Stimulated activated CD8-positive, alpha-beta memory T cell treated with anti-CD3 and anti-CD28 coated beads, Interleukin-12 subunit alpha, Interleukin-12 subunit beta, amount 100 ng/mL, for 24 hours (primary cell): Measurements from ENCODE around the gene GID4.

Source experiments
- DNase-seq: peaks from one replicate; pipeline ENCODE4 v3.0.0-alpha.2; 2020; ENCODE audit errors: extremely low read depth

Gene GID4

DNA sequence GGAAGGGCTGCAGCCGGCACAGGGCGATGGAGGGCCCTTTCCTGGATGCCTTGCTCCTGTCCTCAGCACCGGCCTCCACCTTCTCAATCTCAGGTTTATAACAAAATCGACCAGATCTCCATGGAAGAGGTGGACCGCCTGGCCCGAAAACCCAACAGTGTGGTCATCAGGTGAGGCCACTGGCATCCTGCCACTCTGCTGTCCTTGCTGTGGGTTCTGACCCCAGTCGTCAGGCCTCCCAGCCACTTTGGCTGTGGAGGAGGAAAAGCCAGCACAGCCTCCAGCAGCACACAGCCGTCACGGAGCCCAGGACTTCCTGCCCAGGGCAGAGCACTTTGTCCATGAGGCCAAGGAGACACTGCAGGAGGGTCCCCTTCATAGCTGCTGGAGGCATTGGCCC is 62.6 kb downstream of the GID4 start:
- DNase-seq, result no peak

DNA sequence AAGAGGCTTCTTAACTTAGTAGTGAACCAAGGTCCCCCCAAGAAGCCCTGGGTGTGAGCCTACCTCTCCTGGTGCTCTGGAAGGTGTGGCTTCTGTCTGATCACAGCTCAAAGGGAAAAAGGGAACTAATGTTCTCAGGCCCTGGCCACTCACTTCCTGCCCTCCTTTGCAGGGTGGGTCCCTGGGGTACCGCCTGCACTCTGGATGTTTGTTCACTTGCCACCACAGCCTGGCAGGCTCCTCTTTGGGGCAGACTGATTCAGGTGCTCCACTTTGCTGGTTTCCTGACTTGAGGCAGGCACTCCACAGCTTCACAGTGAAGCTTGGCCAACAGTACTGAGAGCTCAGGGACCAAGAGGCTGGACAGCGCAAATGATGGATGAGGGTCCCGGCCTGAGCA is 63.4 kb downstream of the GID4 start:
- DNase-seq, result no peak

- no peak for DNase-seq
Observed at GRCh38 chr17:18105027-18105426, 65.8 kb downstream of the GID4 start.

- DNase-seq, result no peak
Observed at GRCh38 chr17:18105595-18105994, 66.4 kb downstream of the GID4 start.

DNA sequence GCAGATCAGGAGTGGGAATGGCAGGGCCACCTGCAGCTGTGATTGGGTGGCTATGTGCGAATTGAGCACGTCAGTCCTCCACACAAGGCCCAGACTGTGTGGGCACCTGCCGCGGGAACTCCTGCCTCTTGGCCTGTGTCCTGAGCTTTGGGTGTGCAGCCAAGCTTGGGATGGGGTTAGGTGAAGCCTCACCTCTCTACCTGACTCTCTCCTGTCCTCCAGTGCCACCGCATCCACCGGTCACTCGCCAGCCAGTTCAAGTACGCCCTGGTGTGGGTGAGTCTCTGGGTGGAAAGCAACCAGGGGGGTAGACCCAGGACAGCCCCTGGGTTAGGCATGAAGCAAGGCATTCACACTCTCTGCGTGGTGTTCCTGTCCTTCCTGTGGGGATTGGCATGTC is 67.0 kb downstream of the GID4 start:
- no peak for DNase-seq

DNA sequence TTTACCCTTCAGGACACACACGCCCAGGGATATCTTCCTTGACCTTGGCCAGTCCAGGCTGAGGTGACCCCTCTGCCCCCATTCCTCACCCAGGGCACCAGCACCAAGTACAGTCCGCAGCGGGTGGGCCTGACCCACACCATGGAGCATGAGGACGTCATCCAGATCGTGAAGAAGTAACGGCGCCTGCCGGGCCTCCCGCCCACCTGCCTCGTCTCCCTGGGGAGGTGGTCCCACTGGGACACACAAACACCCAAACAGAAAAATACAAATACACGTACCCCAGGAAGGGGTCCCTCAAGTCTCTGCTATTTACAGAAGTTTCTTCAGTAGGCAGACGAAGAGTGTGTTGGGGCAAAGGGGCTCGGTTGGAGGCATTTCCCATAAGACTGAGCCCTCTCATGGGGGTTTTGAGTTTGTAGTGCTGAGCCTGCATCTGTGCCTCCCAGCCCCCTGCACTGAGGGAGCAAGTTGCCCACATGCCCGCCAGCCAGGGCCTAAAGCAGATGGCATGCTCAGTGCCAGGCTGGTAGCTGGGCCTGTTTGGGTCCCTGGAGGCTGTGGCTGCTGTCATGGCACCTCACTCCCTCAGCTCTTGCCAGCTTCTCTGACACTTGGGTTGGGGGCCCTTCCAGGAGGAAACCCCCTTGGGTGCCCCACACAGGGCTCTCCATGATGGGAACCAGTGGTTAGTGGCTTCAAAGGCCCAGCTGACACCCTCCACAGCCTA is 68.0 kb downstream of the GID4 start:
- DNase-seq, result no peak

DNA sequence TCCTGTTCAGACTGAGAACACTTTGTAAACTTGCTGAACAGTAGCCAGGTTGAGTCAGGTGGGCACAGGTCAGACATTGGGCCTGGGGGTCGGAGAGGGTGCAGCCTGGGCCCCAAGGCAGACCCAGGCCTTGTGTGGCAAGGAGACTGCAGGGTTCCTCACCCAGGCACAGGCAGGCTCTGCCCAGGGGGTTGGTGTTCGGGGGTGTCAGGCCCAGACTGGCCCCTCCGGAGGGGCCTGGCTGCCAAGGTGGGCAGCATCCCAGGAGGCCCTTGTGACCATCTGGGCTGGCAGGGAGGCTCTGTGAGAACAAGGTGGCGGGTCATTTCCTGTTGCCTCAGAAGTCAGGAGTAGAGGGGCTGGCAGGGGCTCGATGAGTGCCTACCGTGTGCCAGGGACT is 68.8 kb downstream of the GID4 start:
- no peak for DNase-seq

GRCh38 chr17:18108401-18109312 is 69.4 kb downstream of the GID4 start, which contains the start of gene MYO15A:
Gene MYO15A, plus strand, starts transcription at chr17:18108756. Its CDS starts 10,045 bp downstream, at chr17:18118801.
- DNase-seq, result no peak

- no peak for DNase-seq
Observed at GRCh38 chr17:18109935-18110485, 70.8 kb downstream of the GID4 start.

- no peak for DNase-seq
Observed at GRCh38 chr17:18110636-18111145, 71.5 kb downstream of the GID4 start.

- no peak for DNase-seq
Observed at GRCh38 chr17:18111330-18111971, 72.2 kb downstream of the GID4 start.

GRCh38 chr17:18115517-18115916 is 76.3 kb downstream of the GID4 start:
- DNase-seq, result no peak

GRCh38 chr17:18116078-18116477 is 76.9 kb downstream of the GID4 start:
- no peak for DNase-seq

DNA sequence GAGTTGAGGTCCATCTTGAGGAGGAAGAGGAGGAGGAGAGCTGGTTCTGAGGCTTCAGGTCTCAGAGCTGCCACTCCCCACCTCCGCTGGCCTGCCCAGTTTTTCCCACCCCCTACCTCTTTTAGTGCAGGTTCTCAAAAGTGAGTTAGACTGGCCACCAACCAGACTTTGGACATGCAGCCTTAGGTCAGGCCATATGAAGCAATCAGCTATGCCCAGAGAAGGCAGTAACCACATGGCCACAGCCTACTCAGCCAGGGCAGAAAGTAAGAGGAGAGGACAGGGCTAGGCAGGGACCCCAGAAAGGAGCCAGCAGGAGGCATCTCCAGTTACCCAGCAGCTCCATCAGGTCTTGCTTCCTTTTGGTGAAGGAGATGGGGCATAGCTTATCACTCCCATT is 78.3 kb downstream of the GID4 start:
- DNase-seq, result no peak
